Type B pancreatic cell (in vitro differentiated cells): Measurements from ENCODE around the gene PPP2R2D. TPM values are rescaled to one million over a fixed set of nuclear protein-coding genes. Genes with fewer than 3 reads are reported as not detected.

Experiments used
- DNase-seq: peaks from one replicate; pipeline ENCODE4 v3.0.0; 2021; ENCODE audit warnings: mixed read lengths; ENCODE audit not compliant: unreplicated experiment; ENCODE audit errors: extremely low spot score
- H3K27ac Mint-ChIP-seq: 2 replicates; pipeline ENCODE4 v1.8.0; 2021; ENCODE audit warnings: mild to moderate bottlenecking, mixed read lengths
- H3K27me3 Mint-ChIP-seq: 2 replicates; pipeline ENCODE4 v1.8.0; 2021; ENCODE audit warnings: mixed read lengths
- H3K36me3 Mint-ChIP-seq: 2 replicates; pipeline ENCODE4 v1.8.0; 2021; ENCODE audit warnings: mixed read lengths
- H3K4me1 Mint-ChIP-seq: one replicate; pipeline ENCODE4 v1.8.0; 2021; ENCODE audit warnings: mixed read lengths; ENCODE audit not compliant: unreplicated experiment
- H3K4me3 Mint-ChIP-seq: 2 replicates; pipeline ENCODE4 v1.8.0; 2021; ENCODE audit warnings: mild to moderate bottlenecking, mixed read lengths
- H3K9me3 Mint-ChIP-seq: 2 replicates; pipeline ENCODE4 v1.8.0; 2021; ENCODE audit warnings: mixed read lengths
- total RNA-seq: library from RNA; stranded (reverse); gene quantifications from 2 replicates; pipeline ENCODE4 v1.2.1, GENCODE V29; 2021; ENCODE audit warnings: low replicate concordance
- TF ChIP-seq, protein P1 (sequence below): fragments of 200-600 bp; sonication (generic); conservative IDR thresholded peaks from 2 replicates; pipeline ENCODE4 v1.5.0; 2021; ENCODE audit warnings: antibody characterized with exemption, mild to moderate bottlenecking

Gene PPP2R2D
- total RNA-seq, 1 donor from 2014 or later, result 38.1 TPM

DNA sequence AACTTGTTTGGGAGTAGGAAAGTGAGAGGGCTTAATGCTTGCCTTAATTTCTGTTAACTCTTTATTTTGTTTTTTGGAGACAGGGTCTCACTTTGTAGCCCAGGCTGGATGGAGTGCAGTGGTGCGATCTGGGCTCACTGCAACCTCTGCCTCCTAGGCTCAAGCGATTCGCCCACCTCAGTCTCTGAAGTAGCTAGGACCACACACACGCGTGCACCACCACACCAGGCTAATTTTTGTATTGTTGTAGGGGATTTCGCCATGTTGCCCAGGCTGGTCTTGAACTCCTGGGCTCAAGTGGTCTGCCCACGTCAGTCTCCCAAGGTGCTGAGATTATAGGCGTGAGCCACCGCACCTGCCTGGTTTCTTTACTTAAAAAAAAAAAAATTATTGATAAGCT lies 1.9 kb downstream of the PPP2R2D start:
- peaks cover 41% of the 10 kb centered on the region for H3K4me1 Mint-ChIP-seq
- no peak for DNase-seq
- H3K9me3 Mint-ChIP-seq, result no peaks in the 10 kb centered on the region
- peak overlapping the region; percentile 94 for H3K27ac Mint-ChIP-seq
- H3K4me3 Mint-ChIP-seq, result peak overlapping the region; percentile 94
- peaks cover 17% of the 10 kb centered on the region for H3K27me3 Mint-ChIP-seq
- TF ChIP-seq, protein P1, sequence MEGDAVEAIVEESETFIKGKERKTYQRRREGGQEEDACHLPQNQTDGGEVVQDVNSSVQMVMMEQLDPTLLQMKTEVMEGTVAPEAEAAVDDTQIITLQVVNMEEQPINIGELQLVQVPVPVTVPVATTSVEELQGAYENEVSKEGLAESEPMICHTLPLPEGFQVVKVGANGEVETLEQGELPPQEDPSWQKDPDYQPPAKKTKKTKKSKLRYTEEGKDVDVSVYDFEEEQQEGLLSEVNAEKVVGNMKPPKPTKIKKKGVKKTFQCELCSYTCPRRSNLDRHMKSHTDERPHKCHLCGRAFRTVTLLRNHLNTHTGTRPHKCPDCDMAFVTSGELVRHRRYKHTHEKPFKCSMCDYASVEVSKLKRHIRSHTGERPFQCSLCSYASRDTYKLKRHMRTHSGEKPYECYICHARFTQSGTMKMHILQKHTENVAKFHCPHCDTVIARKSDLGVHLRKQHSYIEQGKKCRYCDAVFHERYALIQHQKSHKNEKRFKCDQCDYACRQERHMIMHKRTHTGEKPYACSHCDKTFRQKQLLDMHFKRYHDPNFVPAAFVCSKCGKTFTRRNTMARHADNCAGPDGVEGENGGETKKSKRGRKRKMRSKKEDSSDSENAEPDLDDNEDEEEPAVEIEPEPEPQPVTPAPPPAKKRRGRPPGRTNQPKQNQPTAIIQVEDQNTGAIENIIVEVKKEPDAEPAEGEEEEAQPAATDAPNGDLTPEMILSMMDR, result no peak
- peaks cover 15% of the 10 kb centered on the region for H3K36me3 Mint-ChIP-seq

DNA sequence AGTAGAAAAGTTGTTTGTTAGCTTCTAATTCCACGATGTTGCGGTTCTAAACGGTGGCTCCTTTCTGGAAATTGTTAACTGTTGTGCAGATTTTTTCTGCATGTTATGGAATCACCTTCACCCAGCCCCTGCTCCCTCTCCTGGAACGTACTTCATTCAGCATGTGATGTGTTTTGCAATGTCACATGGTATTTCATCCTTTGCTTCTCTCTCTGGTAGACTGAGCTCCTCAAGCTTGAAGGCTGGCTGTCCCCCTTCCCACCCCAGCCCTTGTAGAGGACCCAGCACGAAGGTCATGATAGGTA lies 4.4 kb downstream of the PPP2R2D start:
- Mint-ChIP-seq H3K27me3 (no peaks in the 10 kb centered on the region), H3K27ac (peak overlapping the region; percentile 48), H3K4me1 (peaks cover 57% of the 10 kb centered on the region), H3K9me3 (no peaks in the 10 kb centered on the region), H3K4me3 (peak overlapping the region; percentile 32), H3K36me3 (peaks cover 15% of the 10 kb centered on the region)
- TF ChIP-seq, protein P1, result no peak
- no peak for DNase-seq

DNA sequence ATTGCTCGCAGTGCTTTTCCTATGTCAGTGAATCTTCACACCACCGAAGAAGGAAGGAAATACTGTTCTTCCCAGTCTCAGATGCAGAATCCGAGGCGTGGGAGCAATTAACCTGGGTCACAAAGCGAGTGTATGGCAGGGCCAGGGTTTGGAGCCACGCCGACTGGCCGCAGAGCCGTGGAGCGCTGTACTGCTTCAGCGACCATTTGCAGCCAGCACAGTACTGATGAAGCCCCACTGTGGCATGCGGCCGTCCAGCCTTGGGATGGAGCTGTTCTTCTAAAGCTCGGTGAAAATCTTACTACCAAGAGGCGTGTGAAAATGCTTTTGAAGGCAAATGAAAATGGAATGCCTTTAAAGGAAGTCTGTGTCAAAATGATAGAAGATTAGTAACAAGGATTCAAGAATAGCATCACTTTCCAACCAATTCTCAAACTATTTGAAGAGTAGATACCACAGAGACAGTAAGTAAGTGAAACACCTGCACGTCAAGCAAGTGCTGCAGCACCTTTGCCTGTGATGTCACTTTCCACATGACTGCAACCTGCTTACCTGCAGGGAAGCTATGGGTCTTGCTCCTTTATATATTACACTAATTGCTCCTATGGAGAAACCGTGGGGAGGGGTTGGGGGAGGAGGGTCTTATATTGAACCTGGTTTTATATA lies 4.9 kb downstream of the PPP2R2D start:
- H3K36me3 Mint-ChIP-seq, result peaks cover 15% of the 10 kb centered on the region
- H3K27me3 Mint-ChIP-seq, result no peaks in the 10 kb centered on the region
- peak overlapping the region; percentile 32 for H3K4me3 Mint-ChIP-seq
- TF ChIP-seq, protein P1, result no peak
- DNase-seq, result no peak
- no peak overlapping the region for H3K27ac Mint-ChIP-seq
- no peaks in the 10 kb centered on the region for H3K9me3 Mint-ChIP-seq
- peaks cover 61% of the 10 kb centered on the region for H3K4me1 Mint-ChIP-seq

DNA sequence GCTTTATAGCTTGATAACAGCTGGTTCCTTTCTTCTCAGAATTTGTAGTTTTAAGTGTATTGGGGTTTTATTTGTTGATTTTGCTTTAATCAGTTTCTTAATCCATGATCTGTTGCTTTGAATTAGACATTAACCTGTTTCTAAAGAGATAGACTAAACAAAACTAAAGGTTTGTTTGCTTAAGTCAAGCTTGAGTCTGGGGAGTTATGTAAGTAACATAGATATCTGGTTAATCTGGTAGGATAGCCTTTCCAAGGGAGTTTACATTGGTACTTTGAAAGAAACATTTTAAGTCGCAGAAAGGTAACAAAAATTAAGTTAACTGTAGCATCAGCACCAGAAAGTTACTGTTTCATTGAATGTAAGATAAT lies 5.4 kb downstream of the PPP2R2D start:
- H3K4me1 Mint-ChIP-seq, result peaks cover 62% of the 10 kb centered on the region

DNA sequence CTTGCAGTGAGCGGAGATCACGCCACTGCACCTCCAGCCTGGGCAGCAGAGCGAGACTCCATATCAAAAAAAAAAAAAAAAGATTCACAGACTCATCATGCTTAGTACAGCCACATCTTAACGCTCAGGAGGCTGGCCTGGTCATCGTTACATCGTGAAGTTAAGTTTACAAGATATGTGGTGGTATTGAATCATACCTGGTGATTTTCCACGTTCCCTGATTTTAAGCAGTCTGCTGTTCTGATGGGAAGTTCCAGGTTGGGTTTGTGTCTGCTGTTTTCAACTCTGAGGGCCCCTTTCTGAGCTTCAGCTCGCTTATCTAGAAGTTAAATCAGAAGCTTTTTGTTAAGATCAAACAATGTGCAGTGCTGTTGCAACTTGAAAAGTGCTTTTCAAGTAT lies 6.9 kb downstream of the PPP2R2D start:
- TF ChIP-seq, protein P1, result no peak
- Mint-ChIP-seq H3K36me3 (peaks cover 15% of the 10 kb centered on the region), H3K4me1 (peaks cover 57% of the 10 kb centered on the region), H3K9me3 (no peaks in the 10 kb centered on the region), H3K4me3 (no peak overlapping the region), H3K27ac (peak overlapping the region; percentile 7), H3K27me3 (no peaks in the 10 kb centered on the region)
- DNase-seq, result no peak

More for the DNA sequence above, 5.4 kb downstream of the PPP2R2D start:
- Mint-ChIP-seq H3K36me3 (peaks cover 15% of the 10 kb centered on the region), H3K9me3 (no peaks in the 10 kb centered on the region), H3K4me3 (no peak overlapping the region), H3K27ac (no peak overlapping the region), H3K27me3 (no peaks in the 10 kb centered on the region)
- DNase-seq, result no peak
- TF ChIP-seq, protein P1, result no peak

DNA sequence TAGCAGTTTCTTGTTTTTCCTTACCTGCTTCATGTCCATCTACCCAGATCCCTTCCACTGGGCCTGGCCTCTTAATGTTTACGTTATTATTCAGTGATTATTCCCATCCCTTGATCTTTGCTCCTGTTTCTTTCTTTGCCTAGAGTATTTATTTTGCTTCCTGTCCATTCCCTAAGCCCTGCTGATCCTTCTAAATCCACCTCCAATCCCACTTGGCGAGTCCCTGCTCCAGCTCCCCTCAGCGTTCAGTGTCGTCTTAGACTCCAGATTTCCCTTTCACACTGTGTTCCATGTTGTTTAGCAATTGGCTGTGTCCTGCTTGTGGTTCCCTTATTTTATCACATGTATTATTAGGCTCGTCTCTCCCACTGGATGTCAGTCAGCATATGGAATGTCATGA lies 7.3 kb downstream of the PPP2R2D start:
- peaks cover 16% of the 10 kb centered on the region for H3K36me3 Mint-ChIP-seq
- H3K27me3 Mint-ChIP-seq, result no peaks in the 10 kb centered on the region
- H3K27ac Mint-ChIP-seq, result peak overlapping the region; percentile 7
- no peak overlapping the region for H3K4me3 Mint-ChIP-seq
- H3K4me1 Mint-ChIP-seq, result peaks cover 58% of the 10 kb centered on the region
- no peaks in the 10 kb centered on the region for H3K9me3 Mint-ChIP-seq
- DNase-seq, result no peak
- TF ChIP-seq, protein P1, result no peak
